ENCODE measurements around the gene POU2F1.

Gene POU2F1

DNA sequence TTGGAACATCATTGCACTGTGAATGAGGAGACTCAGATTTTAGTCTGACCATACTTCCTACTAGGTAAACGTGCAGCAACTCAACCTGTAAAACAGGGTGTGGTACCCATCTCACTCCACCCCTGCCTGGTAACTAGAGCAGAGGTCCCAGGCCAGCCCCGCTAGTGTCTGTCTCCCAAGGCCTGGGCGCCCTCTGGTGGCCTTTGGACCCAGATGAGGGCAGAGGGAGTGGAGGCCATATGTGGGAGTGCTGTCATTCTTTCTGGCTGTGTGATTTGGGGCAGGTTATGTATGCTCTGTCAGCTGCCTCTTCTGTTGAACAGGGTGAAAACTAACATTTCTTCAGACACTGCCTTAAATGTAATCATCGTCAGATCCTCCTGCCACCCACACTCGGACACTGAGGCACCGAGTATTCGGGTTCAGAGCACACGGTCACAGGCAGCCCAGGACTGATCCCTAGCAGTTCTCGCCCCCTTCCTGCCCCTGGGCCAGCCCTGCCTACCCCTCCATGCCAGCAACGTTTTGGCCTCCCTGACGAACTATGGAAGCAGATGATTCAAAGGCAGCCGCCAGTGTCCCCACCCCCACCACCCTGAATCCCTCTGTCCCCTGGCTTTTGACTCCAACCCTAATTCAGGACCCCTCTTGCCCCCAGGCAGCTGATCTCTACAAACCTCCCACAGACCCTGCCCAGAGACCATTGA lies 221.6 kb downstream of the POU2F1 start:
- peak; percentile 79 to 80 (median 80) for DNase-seq (ENCODE audit: low read depth in 3 of 3)

- DNase-seq (ENCODE audit: low read depth in 3 of 3): no peak
Measured at GRCh38 chr1:167442854-167443565, 222.3 kb downstream of the POU2F1 start.

DNA sequence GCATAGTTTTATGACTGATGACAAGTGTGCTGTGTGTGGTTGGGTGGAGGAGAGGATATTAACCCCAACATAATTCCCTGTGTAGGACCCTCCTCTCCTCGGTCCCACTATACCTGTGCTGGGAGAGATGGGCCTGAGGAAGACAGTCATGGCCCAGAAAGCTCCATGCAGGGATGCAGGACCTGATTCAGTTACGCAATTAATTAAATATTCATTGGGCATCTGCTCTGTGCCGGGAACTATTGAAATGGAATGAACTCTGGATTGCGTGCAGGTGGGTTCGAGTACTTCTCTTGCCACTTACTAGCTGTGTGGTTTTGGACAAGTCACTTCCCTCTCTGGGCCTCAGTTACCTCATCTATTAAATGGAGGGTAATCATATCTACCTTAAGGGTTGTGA lies 223.1 kb downstream of the POU2F1 start:
- no peak for DNase-seq (ENCODE audit: low read depth in 3 of 3)

DNA sequence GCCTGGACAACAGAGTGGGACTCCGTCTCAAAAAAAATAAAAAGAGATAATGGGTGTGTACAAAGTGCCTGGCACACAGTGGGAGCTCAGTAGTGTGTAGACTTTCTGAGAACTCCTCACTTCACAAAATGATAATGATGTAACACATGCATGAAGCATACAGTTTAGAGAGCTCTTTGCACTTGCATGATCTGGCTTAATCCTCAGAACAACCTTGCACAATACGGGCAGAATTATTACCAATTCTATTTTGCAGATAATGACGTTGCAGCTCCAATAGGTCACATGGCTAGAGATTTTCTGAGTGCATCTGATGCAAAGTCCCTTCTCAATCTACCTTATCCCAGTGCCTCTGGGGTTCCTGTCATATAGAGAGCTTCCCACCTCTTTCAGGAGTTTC lies 226.3 kb downstream of the POU2F1 start:
- no peak for DNase-seq (ENCODE audit: low read depth in 3 of 3)

DNA sequence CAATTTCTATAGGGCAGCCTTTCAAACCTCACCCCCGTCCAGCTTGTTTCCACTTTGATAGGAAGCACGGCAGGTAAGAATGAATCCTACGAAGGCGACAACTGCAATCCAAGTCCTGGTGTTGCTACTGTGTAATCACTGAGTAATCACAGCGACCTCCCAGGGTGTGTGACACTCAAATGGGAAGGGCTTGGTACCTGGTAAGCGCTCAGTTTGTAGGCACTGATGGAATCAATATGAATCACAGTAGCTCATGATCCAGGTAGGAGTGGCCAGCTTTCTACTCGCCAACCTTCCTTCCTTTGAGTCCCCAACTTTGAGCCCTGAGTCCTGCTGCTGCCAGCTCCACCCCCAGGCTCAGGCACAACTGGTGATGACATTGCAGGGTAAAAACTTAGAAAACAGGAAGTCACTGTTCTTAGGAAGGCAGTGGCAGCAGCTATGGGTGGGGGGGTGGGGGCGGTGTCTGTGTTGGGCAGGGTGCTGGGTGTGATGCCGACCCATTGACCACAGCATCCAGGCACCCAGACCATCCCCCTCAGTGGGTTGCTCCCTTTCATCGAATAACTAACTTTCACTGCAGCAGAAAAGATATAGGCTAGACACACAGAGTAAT lies 226.9 kb downstream of the POU2F1 start:
- peak; percentile 32 to 41 (median 33) for DNase-seq (ENCODE audit: low read depth in 3 of 3)

- DNase-seq (ENCODE audit: low read depth in 3 of 3): no peak
Measured at GRCh38 chr1:167450843-167451242, 230.2 kb downstream of the POU2F1 start.

GRCh38 chr1:167452483-167452882 lies 231.8 kb downstream of the POU2F1 start:
- no peak for DNase-seq (ENCODE audit: low read depth in 3 of 3)

GRCh38 chr1:167453123-167453522 lies 232.4 kb downstream of the POU2F1 start:
- no peak for DNase-seq (ENCODE audit: low read depth in 3 of 3)

GRCh38 chr1:167454304-167454893 lies 233.7 kb downstream of the POU2F1 start:
- DNase-seq (ENCODE audit: low read depth in 3 of 3): no peak

DNA sequence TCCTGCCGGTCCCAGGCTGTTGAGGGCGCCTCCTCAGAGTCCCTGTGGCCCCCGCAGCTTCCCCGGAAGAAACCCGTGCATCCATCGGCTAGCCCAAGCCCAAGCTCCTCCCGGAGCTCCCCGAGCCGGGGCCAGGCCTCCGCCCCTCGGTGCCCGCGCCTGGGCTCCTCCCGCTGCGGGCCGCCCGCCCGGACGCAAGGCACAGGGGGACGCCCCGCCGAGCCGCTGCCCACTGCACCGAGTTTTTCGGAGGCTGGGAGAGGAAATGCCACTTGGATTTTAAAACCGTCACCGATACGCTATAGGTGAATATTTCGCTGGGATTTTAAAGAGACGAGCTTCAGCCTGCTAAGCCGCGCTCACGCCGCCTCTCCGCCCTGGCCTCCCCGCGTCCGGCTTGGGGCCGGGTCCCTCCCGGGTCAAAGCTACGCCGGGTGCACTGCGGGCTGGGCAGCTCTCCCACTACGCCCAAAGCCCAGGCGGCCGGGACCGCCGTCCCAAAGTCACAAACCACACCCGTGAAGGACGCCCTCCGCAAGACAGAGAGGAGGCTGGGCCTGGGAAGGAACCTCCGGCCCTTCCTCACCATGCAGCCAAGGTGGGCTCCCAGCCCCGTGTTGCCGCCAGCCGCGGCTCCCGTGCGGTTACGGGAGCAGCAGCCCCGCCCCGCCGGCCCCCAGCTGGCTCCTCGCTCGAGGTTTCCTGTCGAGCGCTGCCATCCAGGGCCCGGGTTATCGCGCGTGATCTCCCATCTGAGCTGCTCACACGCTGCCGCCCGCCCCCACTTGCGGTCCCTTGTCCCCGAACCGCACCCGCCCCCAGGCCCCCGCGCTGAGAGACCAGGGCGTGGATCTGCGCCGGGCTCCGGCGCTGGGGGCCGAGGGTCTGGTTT lies 234.5 kb downstream of the POU2F1 start:
- peak; percentile 60 to 61 (median 60) for DNase-seq (ENCODE audit: low read depth in 3 of 3)

GRCh38 chr1:167455786-167456446 lies 235.2 kb downstream of the POU2F1 start:
- no peak for DNase-seq (ENCODE audit: low read depth in 3 of 3)

GRCh38 chr1:167456524-167456923 lies 235.8 kb downstream of the POU2F1 start:
- no peak for DNase-seq (ENCODE audit: low read depth in 3 of 3)

DNA sequence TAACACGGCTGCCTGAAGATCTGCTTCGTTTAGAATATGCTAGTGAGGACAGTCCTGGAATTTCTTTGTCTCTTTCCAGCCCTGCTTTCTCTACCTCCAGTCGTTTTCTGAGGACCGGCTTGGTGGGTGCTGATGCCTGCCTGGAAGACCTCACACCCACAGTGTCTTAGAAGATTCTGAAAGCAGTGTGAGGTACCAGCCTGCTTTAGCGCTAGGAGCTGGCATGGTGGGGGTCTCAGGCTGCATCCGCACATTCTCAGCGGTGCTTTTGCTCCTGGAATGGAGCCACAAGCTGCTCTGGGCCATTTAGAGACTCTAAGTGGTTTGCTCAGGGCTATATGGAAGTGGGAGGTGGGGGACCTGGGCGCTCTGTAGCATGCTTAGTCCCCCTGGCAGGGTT lies 236.2 kb downstream of the POU2F1 start:
- no peak for DNase-seq (ENCODE audit: low read depth in 3 of 3)

DNA sequence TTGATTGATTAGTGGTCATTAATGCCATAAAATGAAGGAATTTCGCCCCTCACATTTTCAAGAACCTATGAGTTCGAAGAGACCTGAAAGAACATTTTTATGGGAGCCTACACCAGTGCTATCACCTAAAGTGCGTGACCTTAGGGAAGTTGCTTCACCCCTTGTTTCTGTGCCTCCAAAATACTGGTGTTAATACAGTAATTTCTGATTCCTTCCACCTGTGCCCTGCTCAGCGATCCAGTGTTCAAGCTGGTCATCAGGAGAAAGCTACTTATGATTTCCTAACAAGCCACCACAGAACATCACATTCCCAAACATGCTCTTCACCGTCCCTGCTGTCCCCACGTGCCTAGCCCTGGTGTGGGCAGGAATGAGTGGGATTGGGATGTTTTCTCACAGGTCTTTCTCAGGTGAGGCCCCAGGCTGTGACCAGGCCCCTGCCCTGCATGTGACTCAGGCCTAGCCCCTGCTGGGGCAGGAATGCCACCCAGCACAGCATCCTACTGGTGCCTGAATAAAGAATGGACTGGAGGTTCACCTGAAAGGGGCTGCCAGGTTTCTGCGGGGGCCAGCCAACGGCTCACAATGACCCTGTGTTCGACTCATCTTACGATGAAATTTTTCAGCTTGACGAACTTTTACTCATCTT lies 237.4 kb downstream of the POU2F1 start:
- DNase-seq (ENCODE audit: low read depth in 3 of 3): no peak

DNA sequence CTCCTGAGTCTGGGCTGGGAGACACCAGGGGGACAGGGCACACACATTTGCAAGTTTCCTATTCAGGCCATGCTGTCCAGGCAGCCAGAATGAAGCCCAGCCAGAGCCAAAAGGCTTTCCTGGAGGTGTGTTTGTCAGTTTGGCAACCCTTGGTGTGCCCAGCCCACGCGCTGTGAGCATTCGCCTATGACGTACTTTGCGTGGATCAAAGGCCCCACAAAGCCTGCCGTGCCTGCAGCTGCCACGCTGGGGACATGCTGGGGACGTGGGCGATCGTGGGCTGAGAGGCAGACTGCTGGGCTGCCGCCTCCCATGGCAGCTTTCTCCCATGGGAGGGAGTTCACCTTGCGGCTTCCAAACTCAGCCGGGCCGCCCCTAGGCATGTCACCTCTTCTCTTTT lies 240.2 kb downstream of the POU2F1 start:
- peak in 2 of 3 experiments; percentile 58 to 70 for DNase-seq (ENCODE audit: low read depth in 3 of 3)

DNA sequence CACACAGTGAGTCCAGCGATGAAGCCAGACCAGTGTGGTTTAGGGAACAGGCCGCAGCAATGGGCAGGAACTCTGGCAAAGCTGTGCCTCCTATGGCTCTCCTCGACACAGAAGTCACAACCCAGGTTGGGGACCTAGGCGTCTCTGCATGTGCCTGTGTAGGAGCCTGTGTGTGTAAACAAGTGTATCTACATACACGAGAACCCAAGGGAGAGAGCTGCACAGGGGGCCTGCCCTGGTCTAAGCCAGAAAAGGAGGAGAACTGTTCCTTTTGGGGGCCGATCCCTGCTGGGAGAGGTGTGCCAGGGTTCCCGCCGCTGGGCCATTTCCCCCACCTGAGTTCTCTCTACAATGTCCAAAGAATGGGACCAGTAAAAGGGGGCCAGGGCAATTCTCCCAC lies 241.7 kb downstream of the POU2F1 start:
- no peak for DNase-seq (ENCODE audit: low read depth in 3 of 3)

DNA sequence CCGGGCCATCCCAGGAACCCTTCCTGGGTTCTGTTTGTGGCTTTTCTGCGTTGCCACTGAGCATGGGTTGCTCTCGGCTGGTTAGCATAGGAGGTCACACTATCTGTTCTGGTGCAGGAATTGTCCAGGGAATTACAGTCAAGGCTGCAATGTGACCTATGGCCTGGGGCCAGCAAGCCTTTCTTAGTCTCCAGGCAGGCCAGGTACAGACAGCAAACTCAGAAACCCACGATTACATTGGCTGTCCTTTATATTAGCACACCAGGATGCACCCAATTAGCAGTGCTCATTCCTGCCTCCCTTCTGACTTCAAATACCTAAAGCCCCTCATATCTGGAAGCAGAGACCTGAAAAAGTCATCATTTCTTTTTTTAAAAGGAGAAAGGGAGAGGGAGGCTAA lies 242.4 kb downstream of the POU2F1 start:
- no peak for DNase-seq (ENCODE audit: low read depth in 3 of 3)

GRCh38 chr1:167463875-167464575 lies 243.3 kb downstream of the POU2F1 start:
- no peak for DNase-seq (ENCODE audit: low read depth in 3 of 3)

DNA sequence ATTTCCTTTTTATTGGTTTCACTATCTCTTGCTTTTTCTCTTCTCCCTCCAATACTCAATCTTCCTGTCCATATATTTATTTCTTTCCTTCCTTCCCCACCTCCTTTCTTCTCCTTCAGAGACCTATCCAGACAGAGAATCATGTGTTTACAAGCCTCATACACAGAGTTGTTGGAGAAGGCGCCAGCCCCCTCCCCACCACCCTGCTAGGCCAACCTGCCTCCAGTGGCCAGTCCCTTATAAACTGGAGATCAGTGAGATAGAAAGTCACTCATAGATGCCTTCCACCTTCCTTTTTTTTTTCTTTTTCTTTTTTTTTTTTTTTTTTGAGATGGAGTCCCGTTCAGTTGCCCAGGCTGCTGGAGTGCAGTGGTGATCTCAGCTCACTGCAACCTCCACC lies 244.3 kb downstream of the POU2F1 start:
- DNase-seq (ENCODE audit: low read depth in 3 of 3): no peak

DNA sequence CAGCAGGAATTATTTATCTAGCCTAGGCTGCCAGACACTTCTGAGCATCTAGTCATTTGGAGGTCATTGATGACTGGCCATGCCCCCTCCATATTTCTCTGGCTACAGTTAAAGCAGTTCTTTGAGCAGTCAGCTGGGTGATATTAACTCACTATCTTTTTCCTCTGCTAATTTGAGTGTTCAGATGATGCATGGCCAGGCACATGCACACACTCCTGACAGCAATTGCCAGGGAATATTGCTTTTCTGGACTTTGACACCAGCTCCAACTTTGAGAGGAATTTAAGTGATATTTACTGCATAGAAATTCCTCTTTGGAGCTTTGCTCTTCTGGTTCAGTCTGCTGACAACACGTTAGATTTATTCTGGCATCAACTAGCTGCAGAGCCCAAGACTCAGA lies 245.1 kb downstream of the POU2F1 start:
- no peak for DNase-seq (ENCODE audit: low read depth in 3 of 3)

Data from stimulated activated CD4-positive, alpha-beta T cell treated with anti-CD3 and anti-CD28 coated beads, TNF-alpha, amount 100 ng/mL, for 4 hours (primary cell).